ENCODE measurements around the gene CACNB2.
"Not testable (repeated sequence)": the region's sequence is repeated elsewhere in the genome, so short reads cannot be mapped to it uniquely, and the experiment has no call there.

DNA sequence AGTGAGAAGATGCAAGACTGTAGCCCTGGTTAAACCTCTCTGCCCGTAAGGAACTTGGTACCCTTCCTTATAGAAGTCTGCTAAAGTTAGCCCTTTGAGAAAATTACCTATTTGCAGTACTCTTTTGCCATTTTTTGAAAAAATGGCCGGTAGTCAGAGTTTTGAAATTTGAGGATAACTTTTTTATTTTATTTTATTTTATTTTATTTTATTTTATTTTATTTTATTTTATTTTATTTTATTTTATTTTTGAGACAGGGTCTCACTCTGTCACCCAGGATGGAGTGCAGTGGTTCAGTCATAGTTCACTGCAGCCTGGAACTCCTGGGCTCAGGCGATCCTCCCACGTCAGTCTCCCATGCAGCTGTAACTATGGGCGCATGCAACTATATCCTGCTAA is 41.2 kb downstream of the CACNB2 start:
- TF ChIP-seq, protein P1, sequence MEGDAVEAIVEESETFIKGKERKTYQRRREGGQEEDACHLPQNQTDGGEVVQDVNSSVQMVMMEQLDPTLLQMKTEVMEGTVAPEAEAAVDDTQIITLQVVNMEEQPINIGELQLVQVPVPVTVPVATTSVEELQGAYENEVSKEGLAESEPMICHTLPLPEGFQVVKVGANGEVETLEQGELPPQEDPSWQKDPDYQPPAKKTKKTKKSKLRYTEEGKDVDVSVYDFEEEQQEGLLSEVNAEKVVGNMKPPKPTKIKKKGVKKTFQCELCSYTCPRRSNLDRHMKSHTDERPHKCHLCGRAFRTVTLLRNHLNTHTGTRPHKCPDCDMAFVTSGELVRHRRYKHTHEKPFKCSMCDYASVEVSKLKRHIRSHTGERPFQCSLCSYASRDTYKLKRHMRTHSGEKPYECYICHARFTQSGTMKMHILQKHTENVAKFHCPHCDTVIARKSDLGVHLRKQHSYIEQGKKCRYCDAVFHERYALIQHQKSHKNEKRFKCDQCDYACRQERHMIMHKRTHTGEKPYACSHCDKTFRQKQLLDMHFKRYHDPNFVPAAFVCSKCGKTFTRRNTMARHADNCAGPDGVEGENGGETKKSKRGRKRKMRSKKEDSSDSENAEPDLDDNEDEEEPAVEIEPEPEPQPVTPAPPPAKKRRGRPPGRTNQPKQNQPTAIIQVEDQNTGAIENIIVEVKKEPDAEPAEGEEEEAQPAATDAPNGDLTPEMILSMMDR (IDR thresholded peaks at IDR 0.05; ENCODE audit: low read depth, low read length) = not testable (repeated sequence)
- not testable (repeated sequence) for TF ChIP-seq EZH2phosphoT487 (IDR thresholded peaks at IDR 0.05; ENCODE audit: low read depth)
